C4-2B (cell line): Measurements from ENCODE around the gene SPINK1.

Experiments
- CTCF ChIP-seq: fragments of 450-650 bp; conservative IDR thresholded peaks from 2 replicates; pipeline ENCODE4 v1.5.1; 2017; ENCODE audit warnings: mild to moderate bottlenecking
- ZFX ChIP-seq: fragments of 450-650 bp; IDR thresholded peaks from 2 replicates; pipeline ENCODE4 v1.6.1; 2017

DNA sequence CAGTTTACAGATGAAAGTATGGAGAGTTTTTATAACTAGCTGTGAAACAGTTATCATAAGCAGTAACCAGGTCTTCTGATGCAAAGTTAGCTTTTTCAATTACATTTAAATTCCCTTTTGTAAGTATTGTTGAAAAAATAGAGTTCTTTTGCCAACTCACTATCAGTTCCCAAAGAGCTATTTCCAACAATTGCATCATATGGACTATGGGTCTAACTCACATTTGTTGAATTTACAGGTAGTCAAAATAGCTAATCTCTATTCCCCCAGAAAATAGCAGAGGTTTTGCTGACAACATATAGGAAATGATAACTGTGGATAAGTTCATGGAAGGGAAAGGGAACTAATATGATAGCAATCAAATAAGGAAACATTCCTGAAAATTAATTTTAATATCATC, 1.4 kb downstream of the SPINK1 start:
- TF ChIP-seq CTCF: no peak
- no peak for TF ChIP-seq ZFX
